HL-60 (cell line): ENCODE measurements around the gene NPW.

Experiments used
- DNase-seq, 2 experiments: peaks; one replicate each; pipeline ENCODE4 v3.0.0-alpha.2; 2010 to 2020; ENCODE audit warnings: low read depth in 1 of 2, low spot score in 1 of 2
- H3K27ac ChIP-seq: fragments of 250-450 bp; sonication (Bioruptor Pico); replicated peaks from 2 replicates; pipeline ENCODE4 v1.5.1; 2020; ENCODE audit warnings: mild to moderate bottlenecking, moderate library complexity
- H3K27me3 ChIP-seq: fragments of 250-450 bp; sonication (Bioruptor Pico); 2 replicates; pipeline ENCODE4 v1.5.1; 2021; ENCODE audit warnings: mild to moderate bottlenecking, moderate library complexity; ENCODE audit not compliant: insufficient read depth, poor library complexity, severe bottlenecking
- H3K4me3 ChIP-seq: replicated peaks from 2 replicates; pipeline ENCODE4 v1.5.1; 2011; ENCODE audit warnings: mild to moderate bottlenecking, control low read depth, low read length; ENCODE audit not compliant: insufficient read depth
- CTCF ChIP-seq: IDR thresholded peaks from one replicate; pipeline ENCODE4 v1.5.1; 2011; ENCODE audit warnings: low read length, control low read depth, inconsistent platforms; ENCODE audit not compliant: insufficient read depth
- GABPA ChIP-seq: IDR thresholded peaks from 2 replicates; pipeline ENCODE4 v1.6.1; 2012; ENCODE audit warnings: low read depth
- POLR2AphosphoS5 ChIP-seq: IDR thresholded peaks from 2 replicates; pipeline ENCODE4 v1.6.1; 2012; ENCODE audit warnings: low read depth
- SPI1 ChIP-seq: IDR thresholded peaks from 2 replicates; pipeline ENCODE4 v1.6.1; 2012; ENCODE audit warnings: low read depth, mild to moderate bottlenecking, borderline replicate concordance
- TF ChIP-seq, protein P1 (sequence below): IDR thresholded peaks from 2 replicates; pipeline ENCODE4 v1.6.1; 2012; ENCODE audit warnings: low read depth; ENCODE audit not compliant: insufficient replicate concordance

NPW gene

GRCh38 chr16:1980030-1980769, 39.4 kb upstream of the NPW start:
- peaks cover 29% of the 10 kb centered on the region for H3K27me3 ChIP-seq
- DNase-seq, result no peak
- no peak overlapping the region for H3K27ac ChIP-seq
- no peak overlapping the region for H3K4me3 ChIP-seq
- TF ChIP-seq, protein P1, sequence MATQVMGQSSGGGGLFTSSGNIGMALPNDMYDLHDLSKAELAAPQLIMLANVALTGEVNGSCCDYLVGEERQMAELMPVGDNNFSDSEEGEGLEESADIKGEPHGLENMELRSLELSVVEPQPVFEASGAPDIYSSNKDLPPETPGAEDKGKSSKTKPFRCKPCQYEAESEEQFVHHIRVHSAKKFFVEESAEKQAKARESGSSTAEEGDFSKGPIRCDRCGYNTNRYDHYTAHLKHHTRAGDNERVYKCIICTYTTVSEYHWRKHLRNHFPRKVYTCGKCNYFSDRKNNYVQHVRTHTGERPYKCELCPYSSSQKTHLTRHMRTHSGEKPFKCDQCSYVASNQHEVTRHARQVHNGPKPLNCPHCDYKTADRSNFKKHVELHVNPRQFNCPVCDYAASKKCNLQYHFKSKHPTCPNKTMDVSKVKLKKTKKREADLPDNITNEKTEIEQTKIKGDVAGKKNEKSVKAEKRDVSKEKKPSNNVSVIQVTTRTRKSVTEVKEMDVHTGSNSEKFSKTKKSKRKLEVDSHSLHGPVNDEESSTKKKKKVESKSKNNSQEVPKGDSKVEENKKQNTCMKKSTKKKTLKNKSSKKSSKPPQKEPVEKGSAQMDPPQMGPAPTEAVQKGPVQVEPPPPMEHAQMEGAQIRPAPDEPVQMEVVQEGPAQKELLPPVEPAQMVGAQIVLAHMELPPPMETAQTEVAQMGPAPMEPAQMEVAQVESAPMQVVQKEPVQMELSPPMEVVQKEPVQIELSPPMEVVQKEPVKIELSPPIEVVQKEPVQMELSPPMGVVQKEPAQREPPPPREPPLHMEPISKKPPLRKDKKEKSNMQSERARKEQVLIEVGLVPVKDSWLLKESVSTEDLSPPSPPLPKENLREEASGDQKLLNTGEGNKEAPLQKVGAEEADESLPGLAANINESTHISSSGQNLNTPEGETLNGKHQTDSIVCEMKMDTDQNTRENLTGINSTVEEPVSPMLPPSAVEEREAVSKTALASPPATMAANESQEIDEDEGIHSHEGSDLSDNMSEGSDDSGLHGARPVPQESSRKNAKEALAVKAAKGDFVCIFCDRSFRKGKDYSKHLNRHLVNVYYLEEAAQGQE, result no peak
- peak; percentile 29; the same call in 1 of the 2 replicates for TF ChIP-seq POLR2AphosphoS5

- H3K27ac ChIP-seq, result no peak overlapping the region
- no peak overlapping the region for H3K4me3 ChIP-seq
- DNase-seq, result no peak
- no peak for TF ChIP-seq POLR2AphosphoS5
- TF ChIP-seq, protein P1, result no peak
- TF ChIP-seq CTCF, result no peak
- TF ChIP-seq SPI1, result no peak
- TF ChIP-seq GABPA, result no peak
- peaks cover 29% of the 10 kb centered on the region for H3K27me3 ChIP-seq
Measured at GRCh38 chr16:1980770-1981087, 38.9 kb upstream of the NPW start.

DNA sequence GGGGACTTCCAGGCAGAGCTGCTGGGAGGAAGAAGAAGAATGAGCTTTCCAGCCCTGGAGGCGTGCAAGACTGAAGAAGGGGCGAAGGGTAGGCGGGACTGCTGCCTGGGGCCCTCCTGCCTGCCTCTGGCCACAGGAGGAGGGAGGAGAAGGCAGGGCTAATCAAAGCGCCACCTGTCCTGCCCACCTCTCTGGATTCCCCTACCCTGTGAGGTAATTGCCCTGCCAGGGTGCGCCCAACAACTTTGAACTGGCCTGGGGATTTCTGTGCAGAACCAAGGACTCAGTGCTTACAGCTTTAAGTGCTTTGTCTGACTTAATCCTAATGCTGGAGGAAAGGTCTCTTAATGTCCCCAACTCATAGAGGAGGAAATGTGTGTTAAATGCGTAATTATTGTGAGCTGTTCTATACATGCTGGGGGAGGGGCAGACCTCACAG, 38.2 kb upstream of the NPW start, which contains the start of gene NOXO1:
NOXO1 (minus strand) TSS at position 72 of the 439 bp plus-strand sequence. CDS start 290 bp downstream, outside the sequence.
- peaks cover 29% of the 10 kb centered on the region for H3K27me3 ChIP-seq
- no peak for DNase-seq

More for the DNA sequence above, 38.2 kb upstream of the NPW start, which contains the start of gene NOXO1:
- H3K27ac ChIP-seq, result no peak within 1 kb of the TSS
- TF ChIP-seq CTCF (no peak), POLR2AphosphoS5 (no peak), GABPA (no peak), SPI1 (no peak)
- TF ChIP-seq, protein P1, result no peak
- H3K4me3 ChIP-seq, result no peak within 1 kb of the TSS
